IPS DF 6.9 (cell line): Measurements from ENCODE around the gene HES6.

Source experiments
- DNase-seq: peaks from one replicate; pipeline ENCODE4 v3.0.0-alpha.2; 2013; ENCODE audit warnings: low read depth, low spot score
- H3K27ac ChIP-seq: one replicate; pipeline ENCODE4 v1.5.1; 2013; ENCODE audit warnings: low read length, control low read depth
- H3K27me3 ChIP-seq: 2 replicates; pipeline ENCODE4 v1.6.1; 2013; ENCODE audit warnings: mild to moderate bottlenecking, low read length; ENCODE audit not compliant: control insufficient read depth, insufficient read depth
- H3K36me3 ChIP-seq: 2 replicates; pipeline ENCODE4 v1.6.1; 2013; ENCODE audit warnings: low read length; ENCODE audit not compliant: control insufficient read depth, insufficient read depth
- H3K4me1 ChIP-seq: 2 replicates; pipeline ENCODE4 v1.6.1; 2013; ENCODE audit warnings: low read length; ENCODE audit not compliant: control insufficient read depth, insufficient read depth
- H3K4me3 ChIP-seq: 2 replicates; pipeline ENCODE4 v1.5.1; 2013; ENCODE audit warnings: mild to moderate bottlenecking, low read length
- H3K9me3 ChIP-seq: 2 replicates; pipeline ENCODE4 v1.6.1; 2013; ENCODE audit warnings: low read length, inconsistent platforms; ENCODE audit not compliant: control insufficient read depth, insufficient read depth
- WGBS: extraction: QIAGEN DNeasy Blood & Tissue Kit; methylation state at CpG from one replicate; pipeline ENCODE4 v1.1.7; 2013; ENCODE audit warnings: mixed read lengths, missing lambda C conversion rate; ENCODE audit not compliant: insufficient read length, insufficient coverage; 5-methylcytosine and 5-hydroxymethylcytosine counted together

Gene HES6

DNA sequence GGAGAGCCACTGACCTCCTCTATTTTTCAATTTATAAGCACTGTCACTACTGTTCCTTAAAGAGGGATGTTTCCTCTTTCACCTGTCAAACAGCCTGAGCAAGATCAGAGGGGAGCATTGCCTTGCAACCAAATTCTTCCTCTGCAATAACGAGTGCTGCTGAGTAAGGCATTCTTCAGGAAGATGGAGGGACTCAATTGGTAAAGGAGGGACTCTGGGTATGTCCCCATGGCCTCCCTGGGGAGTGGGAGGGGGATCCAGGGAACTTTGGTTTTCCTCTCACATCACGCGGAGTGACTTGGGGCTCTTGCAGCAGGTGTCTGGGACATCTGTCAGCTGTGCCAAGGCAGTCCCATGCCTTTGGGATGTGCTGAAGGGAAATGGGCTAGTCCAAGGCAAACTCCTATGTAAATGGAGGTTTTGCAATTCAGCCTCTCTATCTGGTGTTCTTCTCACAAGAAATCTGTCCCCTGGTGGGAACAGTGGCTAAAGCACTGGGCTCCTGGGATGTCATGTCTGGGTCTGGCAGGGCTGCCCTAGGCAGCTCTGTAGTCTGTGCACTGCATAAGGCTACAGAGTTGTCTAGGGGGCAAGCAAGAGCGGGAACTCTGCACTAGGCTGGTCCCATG is 14.4 kb upstream of the HES6 start:
- Histone ChIP-seq H3K4me1 (no peaks in the 10 kb centered on the region), H3K4me3 (no peak overlapping the region), H3K27ac (no peak overlapping the region), H3K36me3 (no peaks in the 10 kb centered on the region; the same call in 1 of the 2 replicates), H3K9me3 (no peaks in the 10 kb centered on the region), H3K27me3 (no peaks in the 10 kb centered on the region)
- no peak for DNase-seq
- WGBS: no CpG with 5 or more reads among the region's 4 CpGs

DNA sequence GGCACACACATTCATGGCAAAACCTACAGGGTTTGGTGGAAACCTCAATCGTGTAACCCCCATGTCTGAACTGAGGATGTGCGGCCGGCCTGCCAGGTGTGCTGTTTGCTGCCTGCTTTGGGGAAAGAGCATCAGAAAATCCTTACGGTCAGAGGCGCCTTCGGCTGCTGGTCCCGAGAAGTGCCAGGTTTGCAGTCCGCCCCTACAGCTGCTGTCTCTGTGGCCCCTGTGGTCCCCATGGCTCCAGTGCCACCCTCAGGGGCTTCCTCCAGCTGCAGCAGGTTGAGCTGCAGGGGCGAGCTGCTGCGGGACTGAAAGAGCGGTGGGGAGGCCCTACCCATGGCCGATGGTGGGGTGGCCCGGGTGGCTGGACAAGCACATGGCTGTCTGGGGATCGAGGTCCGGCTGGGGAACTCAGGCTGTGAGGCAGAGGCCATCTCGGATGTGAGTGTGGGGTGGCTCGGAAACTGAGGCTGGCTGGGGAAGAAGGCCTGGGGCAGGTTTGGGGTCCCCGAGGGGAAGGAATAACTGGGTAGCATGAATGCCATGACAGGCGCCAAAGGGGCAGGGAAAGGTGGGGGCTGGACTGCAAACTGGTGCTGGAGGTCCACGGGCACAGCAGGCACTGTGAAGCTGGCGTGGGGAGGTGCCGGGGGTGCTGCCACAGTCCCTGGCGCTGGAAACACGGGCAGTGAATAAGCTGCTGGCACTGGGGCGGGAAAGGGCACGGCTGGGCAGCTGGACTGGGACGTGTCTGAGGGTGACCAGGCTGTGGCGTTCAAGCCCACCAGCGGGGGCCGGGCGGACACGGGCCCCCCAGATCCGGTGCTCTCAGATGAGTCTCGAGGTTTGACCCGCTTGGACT is 13.2 kb upstream of the HES6 start:
- Histone ChIP-seq H3K36me3 (no peaks in the 10 kb centered on the region; the same call in 1 of the 2 replicates), H3K4me3 (no peak overlapping the region), H3K27me3 (no peaks in the 10 kb centered on the region), H3K9me3 (no peaks in the 10 kb centered on the region), H3K4me1 (no peaks in the 10 kb centered on the region), H3K27ac (no peak overlapping the region)
- no CpG with 5 or more reads among the region's 35 CpGs for WGBS
- no peak for DNase-seq

DNA sequence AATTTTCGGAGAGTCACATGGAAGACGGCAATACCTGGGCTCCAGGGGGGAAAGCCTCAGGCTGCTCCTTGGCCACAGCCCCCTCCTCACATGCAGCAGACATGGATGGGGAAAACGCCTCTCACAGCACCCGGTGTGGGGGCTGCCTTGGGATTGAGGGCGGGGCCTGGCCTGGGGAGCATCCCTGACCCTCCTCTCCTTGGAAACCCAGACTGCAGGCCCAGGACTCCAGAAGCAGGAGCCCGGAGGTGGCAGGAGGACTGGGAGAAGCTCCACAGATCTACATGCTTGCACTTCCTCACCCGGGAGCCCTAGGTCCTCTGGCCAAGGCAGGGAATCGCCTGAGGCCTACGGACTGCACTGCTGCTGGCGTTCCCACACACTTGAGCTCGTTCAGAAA is 12.1 kb upstream of the HES6 start:
- Histone ChIP-seq H3K4me1 (no peaks in the 10 kb centered on the region), H3K27ac (no peak overlapping the region), H3K36me3 (no peaks in the 10 kb centered on the region; the same call in 1 of the 2 replicates), H3K4me3 (no peak overlapping the region), H3K9me3 (no peaks in the 10 kb centered on the region), H3K27me3 (no peaks in the 10 kb centered on the region)
- no peak for DNase-seq
- no CpG with 5 or more reads among the region's 11 CpGs for WGBS

DNA sequence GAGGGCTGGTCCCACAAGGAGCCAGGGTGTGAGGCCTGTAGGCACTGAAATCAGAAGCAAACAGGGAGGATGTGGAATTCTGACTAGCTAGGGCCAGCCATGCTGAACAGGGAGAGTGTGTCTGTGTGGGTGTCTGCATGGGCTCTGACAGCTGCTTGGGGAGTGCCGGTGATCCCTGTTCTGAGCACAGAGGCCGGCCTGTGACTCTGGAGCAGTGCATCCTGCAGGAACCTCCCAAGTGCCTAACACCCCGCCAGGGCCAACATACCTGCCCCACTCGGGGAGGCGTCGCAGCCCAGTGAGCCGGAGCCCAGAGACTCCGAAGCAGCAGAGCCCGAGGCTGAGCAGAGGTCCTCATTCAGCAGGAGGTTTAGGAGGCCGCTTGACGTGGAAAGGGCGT is 11.5 kb upstream of the HES6 start:
- Histone ChIP-seq H3K36me3 (no peaks in the 10 kb centered on the region; the same call in 1 of the 2 replicates), H3K27me3 (no peaks in the 10 kb centered on the region), H3K4me1 (no peaks in the 10 kb centered on the region), H3K27ac (no peak overlapping the region), H3K4me3 (no peak overlapping the region), H3K9me3 (no peaks in the 10 kb centered on the region)
- no CpG with 5 or more reads among the region's 12 CpGs for WGBS
- DNase-seq: no peak

DNA sequence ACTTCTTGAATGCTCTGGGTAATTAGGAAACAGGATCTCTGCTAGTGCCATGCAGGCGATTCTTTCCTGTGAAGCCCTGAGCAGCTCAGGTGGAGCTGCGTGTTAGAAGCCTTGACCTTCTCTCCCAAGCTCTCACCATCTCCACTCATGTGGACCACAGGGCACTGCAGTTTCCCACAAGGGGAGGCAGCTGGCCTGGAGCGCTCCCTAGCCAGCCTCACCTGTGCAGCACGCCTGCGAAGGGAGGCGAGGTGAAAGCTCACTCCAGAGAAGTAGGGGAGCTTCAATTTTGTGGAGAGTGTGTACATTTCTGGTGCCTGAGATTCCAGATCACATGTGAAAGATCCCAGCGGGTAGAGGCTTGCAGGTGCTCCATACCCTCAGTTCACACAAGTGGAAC is 11.1 kb upstream of the HES6 start:
- DNase-seq: no peak
- WGBS: no CpG with 5 or more reads among the region's 7 CpGs
- no peak overlapping the region for H3K4me3 ChIP-seq
- no peak overlapping the region for H3K27ac ChIP-seq
- no peaks in the 10 kb centered on the region; the same call in 1 of the 2 replicates for H3K36me3 ChIP-seq
- H3K27me3 ChIP-seq: no peaks in the 10 kb centered on the region
- no peaks in the 10 kb centered on the region for H3K9me3 ChIP-seq
- H3K4me1 ChIP-seq: no peaks in the 10 kb centered on the region

DNA sequence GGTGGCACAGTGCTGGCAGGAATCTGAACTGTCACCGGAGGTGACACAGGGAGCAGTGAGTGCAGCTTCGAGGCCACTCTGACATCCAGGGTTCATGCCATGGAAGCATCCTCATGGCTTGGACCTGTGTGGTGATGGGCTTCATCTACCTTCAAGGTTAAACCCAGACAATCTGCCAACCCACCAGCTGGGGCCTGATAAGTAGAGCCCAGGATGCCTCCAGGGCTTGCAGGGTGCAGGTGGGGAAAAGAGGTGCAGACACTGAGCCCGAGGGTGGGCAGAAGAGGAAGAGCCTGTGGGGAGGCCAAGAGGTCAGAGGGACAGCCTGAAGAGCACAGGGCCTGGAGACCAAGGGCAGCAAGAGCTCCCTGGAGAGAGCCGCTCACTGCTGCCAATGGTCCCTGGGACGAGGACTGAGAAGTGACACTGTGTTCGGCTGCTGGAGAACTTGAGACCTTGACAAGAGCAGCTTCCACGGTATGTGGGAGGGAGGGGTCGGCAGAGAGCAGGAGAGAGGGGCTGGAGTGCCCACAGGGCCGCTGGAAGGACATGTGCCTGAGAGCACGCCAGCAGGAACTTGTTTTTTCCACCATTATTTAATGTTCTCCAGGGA is 8.1 kb upstream of the HES6 start:
- Histone ChIP-seq H3K4me3 (no peak overlapping the region), H3K9me3 (no peaks in the 10 kb centered on the region), H3K36me3 (no peaks in the 10 kb centered on the region; the same call in 1 of the 2 replicates), H3K27me3 (no peaks in the 10 kb centered on the region), H3K27ac (no peak overlapping the region), H3K4me1 (peaks cover 2% of the 10 kb centered on the region)
- WGBS: no CpG with 5 or more reads among the region's 10 CpGs
- no peak for DNase-seq

DNA sequence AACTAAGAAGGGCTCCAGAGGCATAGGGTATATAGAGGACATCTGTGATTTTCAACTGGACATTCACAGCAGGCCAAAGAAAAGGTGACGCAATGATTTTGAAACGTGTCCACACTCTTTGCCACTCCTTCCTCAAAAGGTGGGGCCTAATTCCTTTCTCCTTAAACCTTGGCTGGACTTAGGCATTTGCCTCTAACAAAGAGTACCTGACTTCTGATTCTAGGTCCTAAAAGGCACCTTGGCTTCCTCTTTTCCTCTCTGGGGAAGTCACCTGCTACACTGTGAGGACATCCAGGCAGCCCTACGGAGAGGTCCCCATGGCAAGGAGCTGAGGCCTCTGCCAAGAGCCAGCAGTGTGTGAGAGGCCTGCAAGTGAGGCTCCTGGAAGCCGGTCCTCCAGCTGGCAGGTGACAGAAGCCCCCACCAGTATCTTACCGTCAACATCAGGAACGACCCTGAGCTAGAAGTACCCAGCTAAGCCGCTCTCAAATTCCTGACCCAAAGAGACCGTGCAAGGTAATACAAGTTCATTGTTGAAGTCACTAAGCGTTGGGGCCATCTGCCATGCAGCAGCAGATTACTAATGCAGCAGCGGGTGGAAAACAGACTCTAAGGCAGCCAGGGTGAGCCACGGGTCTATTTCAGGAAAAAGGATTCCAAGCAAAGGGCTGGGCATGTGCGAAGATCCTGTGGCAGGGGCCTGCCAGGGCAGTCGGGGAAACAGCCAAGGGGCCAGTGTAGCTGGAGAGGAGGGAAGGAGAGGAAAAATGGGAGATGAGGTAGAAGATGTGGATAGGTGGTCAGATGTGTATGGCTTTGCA is 7.4 kb upstream of the HES6 start:
- no CpG with 5 or more reads among the region's 13 CpGs for WGBS
- H3K9me3 ChIP-seq: no peaks in the 10 kb centered on the region
- no peaks in the 10 kb centered on the region for H3K27me3 ChIP-seq
- no peak for DNase-seq
- no peak overlapping the region for H3K4me3 ChIP-seq
- H3K4me1 ChIP-seq: peaks cover 2% of the 10 kb centered on the region
- H3K27ac ChIP-seq: no peak overlapping the region
- no peaks in the 10 kb centered on the region for H3K36me3 ChIP-seq

DNA sequence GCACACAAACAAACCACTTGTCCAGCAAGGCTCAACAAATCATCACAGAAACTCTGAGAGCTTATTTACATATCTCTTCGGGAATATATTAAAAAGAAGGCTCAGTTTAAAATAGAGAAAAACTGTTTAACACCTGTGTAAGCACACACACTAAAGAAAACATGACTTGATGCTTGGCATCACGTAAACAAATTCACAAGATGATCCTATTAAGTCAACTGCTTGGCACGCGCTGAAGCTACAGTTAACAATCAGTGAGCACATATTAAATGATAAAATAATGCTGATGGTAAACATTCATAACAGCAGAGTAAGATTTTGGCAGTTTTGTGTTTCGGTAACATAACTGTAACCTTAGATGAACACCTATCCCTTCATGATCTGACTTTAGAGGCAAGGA is 4.3 kb upstream of the HES6 start:
- H3K36me3 ChIP-seq: no peaks in the 10 kb centered on the region
- no peaks in the 10 kb centered on the region for H3K9me3 ChIP-seq
- WGBS: no CpG with 5 or more reads among the region's 5 CpGs
- H3K4me1 ChIP-seq: peaks cover 2% of the 10 kb centered on the region
- no peak overlapping the region for H3K4me3 ChIP-seq
- DNase-seq: no peak
- H3K27ac ChIP-seq: no peak overlapping the region
- no peaks in the 10 kb centered on the region; the same call in 1 of the 2 replicates for H3K27me3 ChIP-seq

DNA sequence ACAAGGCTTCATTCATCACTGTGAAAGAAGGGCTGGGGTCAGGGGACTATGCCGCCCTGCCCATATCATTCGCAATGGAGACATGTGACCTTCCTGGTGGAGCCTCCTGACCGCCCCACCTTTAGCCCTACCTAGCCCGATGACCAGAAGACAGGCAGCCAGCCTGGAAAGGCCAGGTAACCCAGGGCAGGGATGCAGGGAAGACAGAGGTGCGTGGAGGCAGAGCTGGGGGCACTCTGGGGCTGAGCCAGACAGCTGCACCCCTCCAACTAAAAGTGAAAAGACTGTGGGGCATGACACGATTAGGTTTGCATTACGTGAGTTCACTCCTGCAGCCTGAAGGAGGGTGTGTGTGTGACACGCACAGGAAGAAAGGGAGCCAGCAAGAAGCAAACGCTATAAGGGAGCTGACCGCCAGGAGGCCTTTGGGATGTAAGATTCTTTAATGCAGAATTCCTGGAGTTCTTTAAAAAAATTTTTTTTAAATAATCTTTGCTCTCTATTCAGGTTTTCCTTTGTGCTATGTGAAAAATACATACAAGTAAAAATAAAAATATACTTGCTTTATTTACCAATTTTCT is 3.7 kb upstream of the HES6 start:
- Histone ChIP-seq H3K4me3 (no peak overlapping the region), H3K36me3 (no peaks in the 10 kb centered on the region), H3K4me1 (peaks cover 2% of the 10 kb centered on the region), H3K9me3 (no peaks in the 10 kb centered on the region), H3K27ac (no peak overlapping the region), H3K27me3 (no peaks in the 10 kb centered on the region; the same call in 1 of the 2 replicates)
- DNase-seq: no peak
- no CpG with 5 or more reads among the region's 10 CpGs for WGBS
